SU-DHL-6 (cell line): ENCODE results near the gene FDPS.
A peak's percentile ranks its signal among the peaks of the same experiment; 100 is the strongest.

Experiments used
- H2AFZ ChIP-seq: fragments of 200-600 bp; sonication (generic); 2 replicates; pipeline ENCODE4 v1.6.1; 2014; ENCODE audit warnings: low read depth, mild to moderate bottlenecking, moderate library complexity, mixed read lengths, antibody characterized with exemption, low read length; ENCODE audit not compliant: severe bottlenecking
- H3F3A ChIP-seq: fragments of 200-600 bp; shearing (Covaris generic); 2 replicates; pipeline ENCODE4 v1.6.0; 2016; ENCODE audit warnings: antibody characterized with exemption, mild to moderate bottlenecking; ENCODE audit not compliant: insufficient read depth
- H3K27ac ChIP-seq: fragments of 200-600 bp; sonication (generic); 2 replicates; pipeline ENCODE4 v1.5.1; 2016; ENCODE audit warnings: low read depth, mild to moderate bottlenecking, low read length, moderate library complexity, mixed read lengths
- H3K27me3 ChIP-seq: fragments of 200-600 bp; sonication (generic), shearing (Covaris generic); 2 replicates; pipeline ENCODE4 v1.6.0; 2014; ENCODE audit warnings: mild to moderate bottlenecking, low read length
- H3K36me3 ChIP-seq: fragments of 200-600 bp; sonication (generic); 2 replicates; pipeline ENCODE4 v1.6.1; 2014; ENCODE audit warnings: mild to moderate bottlenecking, low read length, mixed read lengths
- H3K4me2 ChIP-seq: fragments of 300-600, 200-600 bp; shearing (Covaris generic), sonication (generic); 2 replicates; pipeline ENCODE4 v1.6.0; 2014; ENCODE audit warnings: low read length, low read depth, mild to moderate bottlenecking; ENCODE audit not compliant: poor library complexity, severe bottlenecking
- H3K4me3 ChIP-seq: fragments of 200-600 bp; sonication (generic); 2 replicates; pipeline ENCODE4 v1.5.1; 2014; ENCODE audit warnings: antibody characterized with exemption, low read length, mild to moderate bottlenecking, mixed read lengths; ENCODE audit not compliant: insufficient read depth, poor library complexity, severe bottlenecking
- H3K79me2 ChIP-seq: fragments of 200-600 bp; sonication (generic); 2 replicates; pipeline ENCODE4 v1.6.1; 2014; ENCODE audit warnings: mild to moderate bottlenecking, low read length, moderate library complexity; ENCODE audit not compliant: insufficient read depth
- H3K9ac ChIP-seq: fragments of 200-600 bp; sonication (generic); 2 replicates; pipeline ENCODE4 v1.7.0; 2014; ENCODE audit warnings: mild to moderate bottlenecking, low read length
- H3K9me2 ChIP-seq: fragments of 200-600 bp; sonication (generic); replicated peaks from 2 replicates; pipeline ENCODE4 v1.6.1; 2014; ENCODE audit warnings: low read length; ENCODE audit not compliant: insufficient read depth
- H3K9me3 ChIP-seq: fragments of 200-600 bp; sonication (generic); 2 replicates; pipeline ENCODE4 v1.6.1; 2014; ENCODE audit warnings: low read length, mixed read lengths; ENCODE audit not compliant: insufficient read depth
- H4K20me1 ChIP-seq: fragments of 200-600 bp; sonication (generic); 2 replicates; pipeline ENCODE4 v1.6.1; 2014; ENCODE audit warnings: low read depth, mild to moderate bottlenecking, antibody characterized with exemption, low read length, moderate library complexity, mixed read lengths
- EZH2phosphoT487 ChIP-seq: fragments of 200-600 bp; sonication (generic), shearing (Covaris generic); conservative IDR thresholded peaks from 2 replicates; pipeline ENCODE4 v1.6.1; 2018; ENCODE audit warnings: mild to moderate bottlenecking, antibody characterized with exemption, low read length, moderate library complexity, mixed read lengths
- TF ChIP-seq, protein P1 (sequence below): fragments of 200-600 bp; sonication (generic); IDR thresholded peaks from one replicate; pipeline ENCODE4 v1.5.1; 2017; ENCODE audit warnings: antibody characterized with exemption, mild to moderate bottlenecking, low read length, moderate library complexity; ENCODE audit not compliant: insufficient read depth, poor library complexity, severe bottlenecking

The FDPS gene

DNA sequence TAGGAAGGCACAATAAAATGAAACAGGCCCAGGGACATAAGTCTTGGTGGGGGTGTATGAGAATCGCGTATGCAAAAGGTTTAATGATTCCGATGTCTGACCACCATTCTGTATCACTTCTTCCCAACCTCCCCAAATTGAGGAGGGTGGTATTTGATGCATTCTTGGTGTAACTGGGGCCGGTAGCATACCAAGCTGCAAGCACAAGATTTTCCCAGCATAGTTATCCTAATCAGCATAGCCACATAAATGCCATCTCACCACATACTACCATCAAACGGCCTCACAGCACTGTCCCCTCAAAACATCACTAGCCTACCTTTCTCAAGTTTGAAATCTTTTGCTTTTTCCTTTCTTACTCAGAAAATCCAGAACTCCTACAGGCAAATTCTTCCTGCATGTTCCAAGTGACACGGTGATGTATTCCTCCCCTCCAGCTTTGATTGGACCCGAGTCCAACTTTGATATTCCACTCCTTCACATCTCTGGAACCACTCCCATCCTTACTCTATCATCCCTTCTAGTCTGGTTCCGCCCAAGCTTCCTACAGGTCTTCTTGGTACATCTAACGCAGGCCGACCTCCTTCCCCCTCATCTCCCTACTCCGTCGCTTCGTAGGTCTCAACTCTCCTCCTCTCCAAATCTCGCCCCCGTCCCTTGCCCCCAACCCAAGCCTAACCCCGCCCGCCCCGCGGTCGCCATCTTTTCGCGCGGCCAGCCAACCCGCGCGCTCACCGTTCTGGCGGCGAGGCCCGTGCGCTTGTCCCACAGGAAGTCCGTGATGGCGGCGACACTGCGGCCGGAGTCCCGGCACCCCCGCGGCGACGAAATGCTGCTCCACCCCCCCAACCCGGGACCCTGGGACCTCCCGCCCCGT is 36.0 kb upstream of the FDPS start:
- peak overlapping the region; percentile 88 for H3K4me3 ChIP-seq
- H3K4me2 ChIP-seq = peak overlapping the region; percentile 62
- H4K20me1 ChIP-seq = no peaks in the 10 kb centered on the region
- no peaks in the 10 kb centered on the region for H3K9me2 ChIP-seq
- H3K9me3 ChIP-seq = no peaks in the 10 kb centered on the region
- H2AFZ ChIP-seq = no peak overlapping the region
- peaks cover 18% of the 10 kb centered on the region for H3F3A ChIP-seq
- H3K27me3 ChIP-seq = no peaks in the 10 kb centered on the region
- H3K27ac ChIP-seq = peak overlapping the region; percentile 74
- peak overlapping the region; percentile 89 for H3K9ac ChIP-seq
- no peak for TF ChIP-seq EZH2phosphoT487
- TF ChIP-seq, protein P1, sequence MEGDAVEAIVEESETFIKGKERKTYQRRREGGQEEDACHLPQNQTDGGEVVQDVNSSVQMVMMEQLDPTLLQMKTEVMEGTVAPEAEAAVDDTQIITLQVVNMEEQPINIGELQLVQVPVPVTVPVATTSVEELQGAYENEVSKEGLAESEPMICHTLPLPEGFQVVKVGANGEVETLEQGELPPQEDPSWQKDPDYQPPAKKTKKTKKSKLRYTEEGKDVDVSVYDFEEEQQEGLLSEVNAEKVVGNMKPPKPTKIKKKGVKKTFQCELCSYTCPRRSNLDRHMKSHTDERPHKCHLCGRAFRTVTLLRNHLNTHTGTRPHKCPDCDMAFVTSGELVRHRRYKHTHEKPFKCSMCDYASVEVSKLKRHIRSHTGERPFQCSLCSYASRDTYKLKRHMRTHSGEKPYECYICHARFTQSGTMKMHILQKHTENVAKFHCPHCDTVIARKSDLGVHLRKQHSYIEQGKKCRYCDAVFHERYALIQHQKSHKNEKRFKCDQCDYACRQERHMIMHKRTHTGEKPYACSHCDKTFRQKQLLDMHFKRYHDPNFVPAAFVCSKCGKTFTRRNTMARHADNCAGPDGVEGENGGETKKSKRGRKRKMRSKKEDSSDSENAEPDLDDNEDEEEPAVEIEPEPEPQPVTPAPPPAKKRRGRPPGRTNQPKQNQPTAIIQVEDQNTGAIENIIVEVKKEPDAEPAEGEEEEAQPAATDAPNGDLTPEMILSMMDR = no peak
- peaks cover 24% of the 10 kb centered on the region for H3K79me2 ChIP-seq
- H3K36me3 ChIP-seq = peaks cover 16% of the 10 kb centered on the region; the same call in 1 of the 2 replicates

DNA sequence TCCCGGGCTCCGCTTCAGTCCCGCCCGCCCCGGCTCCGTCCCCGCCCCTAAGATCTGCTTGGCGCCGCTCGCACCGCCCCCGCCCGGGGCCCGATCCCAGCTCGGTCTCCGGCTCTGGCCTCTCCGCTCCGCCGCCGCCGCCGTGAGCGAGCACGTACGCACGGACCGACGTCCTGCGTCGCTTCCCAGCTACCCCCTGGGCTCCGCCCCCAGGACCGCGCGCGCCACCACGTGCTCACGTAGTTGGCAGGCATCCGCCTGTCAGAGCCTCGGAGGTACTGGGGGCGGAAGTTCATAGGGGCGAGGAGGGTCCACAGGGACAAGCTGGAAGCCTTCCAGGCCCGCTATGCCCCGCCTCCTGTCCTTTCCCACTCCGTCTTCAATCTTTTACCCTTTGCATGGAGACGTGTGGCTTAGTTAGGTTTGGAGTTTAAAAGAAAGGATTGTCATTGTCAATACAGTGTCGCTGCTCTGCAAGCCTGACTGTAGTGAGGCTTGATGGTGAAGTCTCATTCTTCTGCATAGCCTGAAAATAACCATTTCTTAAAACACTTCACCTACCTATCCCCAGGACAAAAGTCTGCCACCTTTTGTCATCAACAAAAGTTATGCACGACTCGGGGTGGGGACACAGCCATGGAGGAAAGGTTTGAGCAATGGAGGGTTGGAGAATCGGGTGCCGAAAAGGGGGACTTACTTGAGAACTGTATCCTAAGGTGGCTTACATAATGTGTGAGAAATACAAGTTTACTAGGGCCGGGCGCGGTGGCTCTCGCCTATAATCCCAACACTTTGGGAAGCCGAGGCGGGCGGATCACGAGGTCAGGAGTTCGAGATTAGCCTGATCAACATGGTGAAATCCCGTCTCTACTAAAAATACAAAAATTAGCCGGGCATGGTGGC is 35.1 kb upstream of the FDPS start, which contains the start of gene CLK2:
CLK2 (minus strand) TSS at position 162 of the 903 bp plus-strand sequence. CDS start 2,527 bp downstream, outside the sequence.
- Histone ChIP-seq H3K27me3 (no peaks in the 10 kb centered on the region), H2AFZ (peak within 1 kb of the TSS; percentile 7), H3K9ac (peak within 1 kb of the TSS; percentile 89), H3K9me2 (no peaks in the 10 kb centered on the region), H3K9me3 (no peaks in the 10 kb centered on the region), H4K20me1 (no peaks in the 10 kb centered on the region), H3K4me3 (peak within 1 kb of the TSS; percentile 88), H3K27ac (peak within 1 kb of the TSS; percentile 74), H3K79me2 (peaks cover 27% of the 10 kb centered on the region), H3K4me2 (peak within 1 kb of the TSS; percentile 62), H3F3A (peaks cover 26% of the 10 kb centered on the region), H3K36me3 (peaks cover 11% of the 10 kb centered on the region; the same call in 1 of the 2 replicates)
- TF ChIP-seq EZH2phosphoT487 = no peak
- TF ChIP-seq, protein P1 = no peak

DNA sequence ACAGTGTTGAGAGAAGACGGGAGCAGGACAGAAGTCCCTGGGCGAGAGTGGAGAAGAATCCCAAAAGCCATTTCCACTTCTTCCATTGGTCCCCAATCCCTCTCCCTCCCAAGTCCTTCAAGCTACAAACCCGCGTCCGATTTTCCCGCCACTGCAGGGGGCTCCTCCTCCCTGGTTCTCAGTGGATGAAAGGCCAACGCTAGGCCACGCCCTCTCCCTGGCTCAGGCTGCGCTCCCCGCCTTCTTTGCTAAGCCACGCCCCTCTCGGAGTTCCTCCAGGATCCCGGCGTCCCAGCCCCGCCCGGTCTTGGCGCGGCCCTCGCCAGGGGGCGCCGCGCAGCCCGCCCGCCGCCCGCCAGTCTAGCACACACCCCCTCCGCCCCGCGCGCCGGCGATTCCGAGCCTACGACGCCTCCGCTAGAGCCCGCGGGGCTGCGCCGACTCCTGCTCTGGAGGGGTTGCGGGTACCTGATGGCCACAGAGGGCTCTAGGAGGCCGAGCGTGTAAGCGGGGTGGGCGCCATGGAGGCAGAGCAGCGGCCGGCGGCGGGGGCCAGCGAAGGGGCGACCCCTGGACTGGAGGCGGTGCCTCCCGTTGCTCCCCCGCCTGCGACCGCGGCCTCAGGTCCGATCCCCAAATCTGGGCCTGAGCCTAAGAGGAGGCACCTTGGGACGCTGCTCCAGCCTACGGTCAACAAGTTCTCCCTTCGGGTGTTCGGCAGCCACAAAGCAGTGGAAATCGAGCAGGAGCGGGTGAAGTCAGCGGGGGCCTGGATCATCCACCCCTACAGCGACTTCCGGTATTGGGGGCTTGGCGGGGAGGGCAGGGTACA is 31.4 kb upstream of the FDPS start, which contains the start of gene HCN3:
HCN3 (plus strand) TSS at position 394 of the 832 bp plus-strand sequence; CDS start at position 522, 128 bp downstream.
- Histone ChIP-seq H4K20me1 (no peaks in the 10 kb centered on the region), H2AFZ (peak within 1 kb of the TSS; percentile 89), H3K36me3 (no peaks in the 10 kb centered on the region), H3F3A (peaks cover 36% of the 10 kb centered on the region), H3K27me3 (no peaks in the 10 kb centered on the region), H3K27ac (peak within 1 kb of the TSS; percentile 55), H3K4me2 (peak within 1 kb of the TSS; percentile 83), H3K9me2 (no peaks in the 10 kb centered on the region), H3K4me3 (peak within 1 kb of the TSS; percentile 75), H3K9ac (peak within 1 kb of the TSS; percentile 82), H3K9me3 (no peaks in the 10 kb centered on the region), H3K79me2 (peaks cover 20% of the 10 kb centered on the region)
- TF ChIP-seq, protein P1 = peak; percentile 83
- TF ChIP-seq EZH2phosphoT487 = no peak
